GM19372 (cell line): ENCODE measurements around the gene PDCD4.
"Not testable (repeated sequence)": the region's sequence is repeated elsewhere in the genome, so short reads cannot be mapped to it uniquely, and the experiment has no call there.

ENCODE experiments used
- ATAC-seq: cut with Tn5 transposase; IDR thresholded peaks from one replicate; pipeline ENCODE4 v1.9.1; 2021; ENCODE audit warnings: mild to moderate bottlenecking, low read depth, moderate library complexity; ENCODE audit not compliant: unreplicated experiment

PDCD4 gene

DNA sequence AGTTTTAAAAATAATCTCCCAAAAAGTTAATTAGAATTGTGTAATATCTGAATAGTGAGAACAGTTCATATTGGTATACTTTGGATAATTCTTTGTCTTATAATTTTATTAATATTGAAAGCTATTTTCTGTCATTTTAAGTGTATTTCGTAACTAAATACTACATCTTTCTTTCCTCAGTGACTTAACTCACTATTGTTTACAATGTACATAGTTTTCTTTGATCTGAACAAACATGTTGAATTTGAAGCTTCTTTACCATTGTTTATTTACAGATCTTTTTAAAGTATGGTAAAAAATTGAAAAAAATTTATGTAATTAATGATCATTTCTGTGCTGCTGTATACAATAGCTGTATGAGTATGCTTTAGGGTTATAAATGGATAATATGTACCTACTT lies 5.1 kb downstream of the PDCD4 start:
- ATAC-seq, result no peak

DNA sequence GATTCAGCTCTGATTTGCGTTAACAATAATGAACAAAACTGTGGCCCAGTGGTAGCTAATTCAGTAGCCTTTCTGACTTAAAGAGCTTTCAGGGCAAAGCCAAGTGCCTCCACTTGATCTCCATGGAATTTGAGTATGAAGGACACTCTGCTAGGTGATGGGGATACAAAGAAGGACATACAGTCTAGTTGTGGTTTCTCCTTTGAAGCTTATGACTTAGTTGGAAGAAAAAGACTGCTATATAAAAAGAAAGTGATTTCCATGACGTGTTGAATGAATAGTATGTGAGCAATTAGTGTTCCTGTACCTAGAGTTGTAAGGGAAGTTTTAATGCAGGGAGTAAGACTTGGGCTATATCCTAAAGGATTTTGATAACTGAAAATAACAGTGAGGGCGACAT lies 8.3 kb downstream of the PDCD4 start:
- ATAC-seq, result no peak

DNA sequence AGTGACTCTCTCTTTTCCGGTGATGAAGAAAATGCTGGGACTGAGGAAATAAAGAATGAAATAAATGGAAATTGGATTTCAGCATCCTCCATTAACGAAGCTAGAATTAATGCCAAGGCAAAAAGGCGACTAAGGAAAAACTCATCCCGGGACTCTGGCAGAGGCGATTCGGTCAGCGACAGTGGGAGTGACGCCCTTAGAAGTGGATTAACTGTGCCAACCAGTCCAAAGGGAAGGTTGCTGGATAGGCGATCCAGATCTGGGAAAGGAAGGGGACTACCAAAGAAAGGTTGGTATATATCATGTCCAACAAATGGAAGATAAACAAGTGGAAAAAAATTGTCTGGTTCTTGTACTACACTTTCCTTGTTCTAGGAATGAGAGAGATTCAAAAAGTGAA lies 9.5 kb downstream of the PDCD4 start:
- no peak for ATAC-seq

DNA sequence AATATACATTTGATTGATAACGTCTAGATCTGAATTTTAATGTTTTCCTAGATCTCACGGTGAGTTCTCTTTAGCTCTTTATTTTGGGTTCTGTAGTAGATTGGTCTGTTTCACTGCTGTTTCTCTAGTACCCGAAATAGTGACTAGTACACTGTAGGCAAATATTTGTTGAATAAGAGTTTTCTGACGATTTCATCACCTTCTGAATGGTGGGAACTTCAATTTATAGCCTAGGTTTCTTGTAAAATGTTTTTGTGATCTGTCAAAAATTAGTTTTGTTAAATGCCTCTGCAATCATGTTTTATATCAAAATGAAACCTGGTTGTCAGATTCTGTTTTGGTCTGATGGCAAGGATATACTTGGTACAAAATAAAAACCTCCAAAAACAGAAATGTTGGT lies 10.2 kb downstream of the PDCD4 start:
- no peak for ATAC-seq

DNA sequence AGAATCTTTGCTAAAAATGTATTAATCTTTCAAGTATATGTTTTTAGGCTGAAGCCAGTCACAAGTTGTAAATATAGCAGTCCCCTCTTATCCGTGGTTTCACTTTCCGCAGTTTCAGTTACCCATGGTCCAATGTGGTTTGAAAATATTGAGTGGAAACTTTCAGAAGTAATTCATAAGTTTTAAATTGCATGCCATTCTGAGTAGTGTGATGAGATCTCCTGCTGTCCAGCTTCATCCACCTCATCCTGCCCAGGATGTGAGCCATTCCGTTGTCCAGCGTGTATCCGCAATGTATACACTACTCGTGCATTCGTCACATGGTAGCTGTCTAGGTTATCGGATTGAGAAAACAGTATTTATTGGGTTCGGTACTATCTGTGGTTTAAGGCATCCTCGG lies 12.2 kb downstream of the PDCD4 start:
- no peak for ATAC-seq

DNA sequence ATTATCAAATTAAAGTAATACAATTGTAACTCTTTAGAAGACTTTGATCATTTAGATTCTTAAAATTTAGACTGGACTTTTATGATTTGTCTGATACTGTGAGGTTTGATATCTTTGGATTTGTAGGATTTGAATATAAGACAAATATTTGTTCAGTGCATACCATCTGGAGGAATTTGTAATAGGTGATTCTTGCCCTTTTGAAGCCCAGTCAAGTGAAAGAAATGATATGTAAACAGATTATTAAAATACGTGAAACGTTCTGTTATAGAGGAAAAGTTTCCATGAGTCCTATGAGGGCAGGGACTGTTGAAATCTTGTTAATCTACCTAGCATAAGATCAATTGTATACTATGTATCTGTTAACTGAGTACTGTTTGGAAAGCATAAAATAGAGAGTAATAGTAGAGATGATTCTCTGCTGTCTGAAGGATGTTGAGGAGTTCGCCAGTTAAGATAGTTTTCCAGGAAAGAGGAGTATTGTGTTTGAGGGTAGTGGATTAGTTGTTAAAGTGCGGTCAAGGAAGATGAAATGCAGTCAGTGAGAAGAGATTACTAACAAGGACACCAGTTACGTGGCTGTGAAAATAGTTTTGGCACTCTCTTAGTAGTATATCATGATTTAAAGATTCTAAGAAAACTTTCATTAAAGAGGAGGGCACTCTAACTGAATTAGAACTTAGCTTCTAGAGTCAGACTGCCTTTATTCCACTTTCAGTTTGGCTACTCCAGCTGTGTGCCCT lies 14.4 kb downstream of the PDCD4 start:
- no peak for ATAC-seq

DNA sequence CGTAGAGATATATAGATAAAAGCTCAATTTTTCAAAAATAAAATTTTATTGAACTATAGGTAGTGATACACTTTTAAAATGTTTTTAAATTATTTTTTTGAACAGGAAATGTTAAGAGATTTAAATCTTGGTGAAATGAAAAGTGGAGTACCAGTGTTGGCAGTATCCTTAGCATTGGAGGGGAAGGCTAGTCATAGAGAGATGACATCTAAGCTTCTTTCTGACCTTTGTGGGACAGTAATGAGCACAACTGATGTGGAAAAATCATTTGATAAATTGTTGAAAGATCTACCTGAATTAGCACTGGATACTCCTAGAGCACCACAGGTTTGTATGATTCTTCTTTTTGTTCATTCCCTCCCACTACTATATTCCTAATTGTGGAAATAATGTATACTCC lies 15.8 kb downstream of the PDCD4 start:
- no peak for ATAC-seq

DNA sequence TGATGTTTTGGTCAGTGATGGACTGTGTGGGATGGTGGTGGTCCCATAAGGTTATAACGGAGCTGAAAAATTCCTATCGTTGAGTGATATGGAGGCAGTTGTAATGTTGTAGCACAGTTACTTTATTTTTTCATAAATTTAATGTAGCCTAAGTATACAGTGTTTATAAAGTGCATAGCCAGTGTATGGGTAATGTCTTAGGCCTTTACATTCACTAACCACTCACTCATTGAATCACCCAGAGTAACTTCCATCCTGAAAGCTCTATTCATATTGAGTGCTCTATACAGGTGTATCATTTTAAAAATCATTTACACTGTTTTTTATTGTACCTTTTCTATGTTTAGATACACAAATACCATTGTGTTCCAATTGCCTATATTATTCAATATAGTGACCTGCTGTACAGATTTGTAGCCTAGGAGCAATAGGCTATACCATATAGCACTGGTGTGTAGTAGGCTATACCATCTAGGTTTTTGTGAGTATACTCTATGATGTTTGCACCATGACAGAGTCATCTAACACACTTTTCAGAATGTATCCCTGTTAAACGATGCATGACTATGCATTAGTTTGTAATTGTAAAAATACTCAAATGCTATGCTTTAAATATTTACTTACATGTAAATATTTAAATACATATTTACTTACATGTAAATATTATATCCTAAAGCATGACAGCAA lies 21.0 kb downstream of the PDCD4 start:
- ATAC-seq, result no peak

DNA sequence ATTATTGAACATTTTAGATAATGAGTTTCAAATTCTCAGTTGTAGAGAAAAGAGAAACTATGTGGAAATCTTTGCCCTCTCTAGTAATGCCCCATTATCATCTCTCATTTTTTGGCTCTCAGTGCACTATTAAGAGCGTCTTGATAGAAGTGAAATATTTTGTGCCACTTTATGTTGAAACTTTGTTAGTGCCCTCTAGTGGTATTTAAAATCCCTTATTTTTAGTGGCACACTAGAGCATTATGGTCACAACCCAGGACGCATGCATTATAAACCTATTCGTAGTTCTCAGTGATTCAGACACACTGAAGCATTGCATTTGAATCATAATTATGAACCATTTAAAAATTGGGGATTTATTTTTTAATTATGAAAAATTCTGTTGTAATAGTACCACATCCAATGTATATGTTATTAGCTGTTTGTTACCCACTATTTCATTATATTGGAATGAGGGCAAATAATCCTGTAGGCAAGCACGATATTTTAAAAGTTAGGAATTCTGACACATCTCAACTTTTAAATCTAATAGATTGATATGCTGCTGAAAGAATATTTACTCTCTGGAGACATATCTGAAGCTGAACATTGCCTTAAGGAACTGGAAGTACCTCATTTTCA lies 21.9 kb downstream of the PDCD4 start:
- ATAC-seq, result no peak

DNA sequence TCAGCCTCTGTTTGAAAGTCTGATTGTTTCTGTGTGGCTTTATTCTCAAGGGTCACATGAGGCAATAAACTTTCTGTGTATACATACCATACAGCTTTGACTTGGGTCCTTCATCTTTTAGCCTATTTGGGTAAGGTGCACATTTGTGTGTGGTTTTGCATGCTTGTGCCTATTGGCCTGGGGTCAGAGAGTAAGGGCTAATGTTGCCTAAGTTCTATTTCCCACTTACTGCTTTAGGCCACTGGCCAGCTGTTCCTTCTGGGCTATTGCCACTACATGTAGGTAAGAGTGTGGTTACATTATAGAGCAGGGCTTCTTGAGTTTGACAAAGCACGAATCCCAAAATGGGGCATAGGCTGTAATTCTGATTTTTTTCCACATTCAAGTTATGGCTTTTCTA lies 25.5 kb downstream of the PDCD4 start:
- no peak for ATAC-seq

DNA sequence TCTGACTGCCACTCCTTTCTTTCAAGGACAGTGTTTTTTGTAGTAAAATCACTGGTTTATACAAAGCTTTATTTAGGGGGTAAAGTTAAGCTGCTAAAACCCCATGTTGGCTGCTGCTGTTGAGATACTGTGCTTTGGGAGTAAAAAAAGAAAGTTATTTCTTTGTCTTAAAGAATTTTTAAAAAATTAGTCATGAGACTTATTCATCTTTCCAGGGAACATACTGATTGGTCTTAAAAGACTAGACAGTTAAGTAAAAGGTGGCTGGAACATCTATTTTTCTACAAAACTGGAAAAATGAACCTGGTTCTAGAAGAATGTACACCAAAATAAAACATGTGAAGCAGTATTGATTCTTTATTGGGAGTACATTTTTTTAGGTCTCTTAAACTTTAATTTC lies 26.7 kb downstream of the PDCD4 start:
- no peak for ATAC-seq

DNA sequence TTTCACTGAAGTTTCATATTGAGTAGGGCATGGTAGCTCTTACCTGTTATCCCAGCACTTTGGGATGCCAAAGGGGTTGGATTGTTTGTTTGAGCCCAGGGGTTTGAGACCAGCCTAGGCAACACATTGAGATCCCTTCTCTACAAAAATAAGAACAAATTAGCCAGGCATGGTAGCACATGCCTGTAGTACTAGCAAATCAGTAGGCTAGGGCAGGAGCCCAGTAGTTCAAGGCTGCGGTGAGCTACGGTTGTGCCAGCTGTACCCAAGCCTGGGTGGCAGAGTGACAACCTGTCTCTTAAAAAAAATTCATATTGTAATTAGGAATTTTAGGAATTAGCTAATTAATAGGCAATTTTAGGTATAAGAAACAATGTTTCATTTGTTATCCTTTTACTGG lies 29.3 kb downstream of the PDCD4 start:
- ATAC-seq, result no peak

DNA sequence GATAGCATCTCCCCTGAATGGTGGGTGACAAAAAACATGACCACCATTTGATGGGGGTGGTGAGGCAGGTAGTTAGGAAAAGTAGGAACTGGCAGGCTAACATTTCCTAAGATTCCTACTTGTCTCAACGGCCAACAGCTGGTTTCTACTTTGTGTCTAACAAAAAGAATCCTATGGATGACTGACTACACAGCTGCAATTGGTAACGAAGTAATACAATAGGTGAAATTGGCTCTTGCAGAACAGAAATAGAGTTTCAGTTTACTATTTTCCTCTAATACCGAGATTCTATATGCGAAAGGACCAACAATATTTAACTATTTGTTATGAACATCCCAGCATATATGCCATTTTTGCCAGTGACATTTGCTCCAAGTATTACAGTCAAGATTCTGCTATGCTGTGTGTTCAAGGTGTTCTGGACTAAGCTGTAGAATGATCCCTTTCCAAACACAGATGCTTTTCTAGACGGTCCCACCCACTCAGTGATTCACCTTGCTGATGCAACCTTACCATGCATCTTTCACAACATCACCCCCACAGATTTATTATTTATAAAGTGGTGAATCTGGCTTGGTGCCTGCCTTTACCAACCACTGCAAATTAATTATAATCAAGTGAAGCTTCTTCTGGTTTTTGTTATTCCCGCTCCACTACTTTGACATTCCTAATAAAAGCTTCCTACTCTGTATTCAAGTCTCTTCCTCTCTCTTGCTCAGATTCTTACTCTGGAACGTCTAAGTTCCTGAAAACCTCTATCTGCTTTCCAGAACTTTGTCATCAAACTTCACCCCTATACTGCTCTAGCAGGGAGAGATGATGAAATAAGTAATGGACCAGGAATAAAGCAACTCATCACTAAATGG lies 30.5 kb downstream of the PDCD4 start:
- ATAC-seq, result no peak

DNA sequence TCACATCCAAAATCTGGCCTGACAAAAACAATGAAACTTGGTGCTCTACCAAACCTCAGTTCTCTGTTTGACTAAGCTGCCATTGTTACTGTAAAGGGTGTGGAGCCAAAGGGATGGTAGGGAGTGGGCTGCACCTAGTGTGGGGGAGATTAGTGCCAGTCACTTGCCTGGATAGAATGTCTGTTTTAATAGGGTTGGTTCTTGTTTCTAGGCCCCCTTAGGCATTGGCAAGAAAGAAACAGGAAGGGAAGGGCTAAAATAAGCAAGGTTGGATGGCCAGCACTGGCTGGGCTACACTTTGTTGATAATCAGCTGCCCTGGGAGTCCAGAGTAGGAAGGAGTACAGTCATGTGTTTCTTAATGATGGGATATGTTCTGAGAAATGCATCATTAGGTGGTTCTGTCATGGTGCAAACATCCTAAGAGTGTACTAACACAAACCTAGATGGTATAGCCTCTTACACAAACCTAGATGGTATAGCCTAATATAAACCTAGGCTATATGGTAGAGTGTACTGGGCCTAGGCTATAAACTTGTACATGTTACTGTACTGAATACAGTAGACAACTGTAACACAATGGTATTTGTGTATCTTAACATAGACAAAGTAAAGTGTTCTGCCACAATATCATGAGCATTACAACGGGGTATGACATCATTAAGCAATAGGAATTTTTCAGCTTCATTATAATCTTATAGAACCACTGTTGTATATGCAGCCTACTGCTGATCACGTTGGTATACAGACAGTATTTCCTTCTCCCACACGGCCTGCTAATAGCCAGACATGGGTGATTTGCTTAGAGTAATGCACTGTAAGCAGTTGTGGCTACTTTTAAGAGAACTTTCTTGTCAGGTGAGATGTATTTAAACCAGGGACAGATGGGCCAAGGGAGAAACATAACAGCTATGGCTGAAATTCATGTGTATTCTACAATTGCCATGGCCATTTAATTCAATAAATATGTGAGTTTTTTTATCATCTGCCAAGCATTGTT lies 31.9 kb downstream of the PDCD4 start:
- no peak for ATAC-seq

DNA sequence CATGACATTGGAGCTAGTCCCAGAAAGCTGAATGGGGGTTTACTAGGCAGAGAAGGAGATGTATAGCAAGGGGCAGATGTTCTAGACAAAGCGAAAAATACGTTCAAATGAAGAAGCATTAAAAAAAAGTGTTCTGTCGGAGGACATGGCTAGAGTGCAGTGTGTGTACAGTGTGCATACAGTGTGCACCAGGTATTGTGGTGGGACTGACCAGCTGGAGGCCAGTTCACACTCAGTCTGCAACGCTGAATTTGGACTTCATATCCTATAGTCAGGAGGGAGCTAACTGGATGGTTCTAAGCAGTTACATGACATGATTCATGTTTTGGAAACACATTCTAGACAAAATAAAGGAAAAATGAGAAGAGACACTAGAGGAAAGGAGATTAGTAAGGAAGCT lies 38.4 kb downstream of the PDCD4 start:
- ATAC-seq, result no peak

DNA sequence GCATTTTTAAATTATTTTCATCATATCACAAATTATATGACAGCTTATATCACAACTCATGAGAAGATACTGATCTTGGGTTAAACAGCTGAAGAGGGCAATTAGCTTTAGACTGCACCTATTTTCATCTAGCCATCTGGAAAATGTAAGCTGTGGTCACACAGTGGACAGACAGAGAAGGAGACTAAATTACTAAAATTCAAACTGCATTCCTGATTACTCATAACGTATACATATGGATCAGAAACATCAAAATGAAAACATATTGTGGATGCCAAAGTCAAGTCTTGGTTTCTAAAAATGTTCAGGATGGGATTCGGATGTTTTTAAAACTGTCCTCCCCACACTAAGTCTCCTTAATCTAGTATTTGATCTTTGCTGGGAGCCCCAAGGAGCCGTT lies 40.6 kb downstream of the PDCD4 start:
- no peak for ATAC-seq

DNA sequence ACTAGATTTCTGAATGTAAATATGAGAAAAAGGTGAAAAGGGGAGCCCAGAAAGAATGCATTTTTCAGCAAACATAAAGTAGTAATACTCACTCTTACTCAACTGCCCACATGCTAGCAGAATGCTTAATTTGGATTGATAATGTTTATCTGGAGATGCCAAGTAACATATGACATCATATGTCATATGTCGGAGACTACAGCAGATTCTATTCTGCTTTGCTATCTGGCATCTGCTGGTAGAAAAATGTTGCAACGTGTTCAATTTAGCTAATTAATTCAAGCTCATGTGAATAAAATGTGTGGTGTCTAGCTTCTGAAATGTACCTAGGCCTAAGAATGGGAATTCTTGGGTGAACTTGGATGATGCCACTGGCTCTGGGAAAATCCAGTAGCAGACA lies 42.7 kb downstream of the PDCD4 start:
- ATAC-seq, result no peak

DNA sequence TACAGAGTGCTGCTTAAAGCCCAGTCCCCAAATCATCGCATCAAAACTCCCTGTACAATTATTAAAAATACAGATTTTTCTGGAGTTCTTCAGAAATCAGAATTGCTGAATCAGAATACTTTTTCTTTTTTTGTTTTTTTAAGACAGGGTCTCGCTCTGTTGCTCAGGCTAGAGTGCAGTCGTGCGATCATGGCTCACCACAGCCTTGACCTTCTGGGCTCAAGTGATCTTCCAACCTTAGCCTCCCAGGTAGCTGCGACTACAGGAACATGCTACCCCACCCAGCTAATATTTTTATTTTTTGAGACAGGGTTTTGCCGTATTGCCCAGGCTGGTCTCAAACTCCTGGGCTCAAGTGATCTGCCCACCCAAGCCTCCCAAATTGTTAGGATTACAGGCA lies 43.3 kb downstream of the PDCD4 start:
- no peak for ATAC-seq

DNA sequence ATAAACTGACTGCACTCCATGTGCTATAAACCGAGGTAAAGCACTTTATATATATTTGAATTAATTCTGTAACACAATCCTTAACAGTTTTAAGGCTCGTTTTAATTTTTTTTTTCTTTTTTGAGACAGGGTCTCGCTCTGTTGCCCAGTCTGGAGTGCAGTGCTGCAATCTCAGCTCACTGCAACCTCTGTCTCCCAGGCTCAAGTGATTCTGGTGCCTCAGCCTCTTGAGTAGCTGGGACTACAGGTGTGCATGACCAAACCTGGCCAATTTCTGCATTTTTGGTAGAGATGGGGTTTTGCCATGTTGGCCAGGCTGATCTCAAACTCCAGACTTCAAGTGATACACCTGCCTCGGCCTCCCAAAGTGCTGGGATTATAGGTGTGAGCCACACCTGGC lies 43.9 kb downstream of the PDCD4 start:
- not testable (repeated sequence) for ATAC-seq
